Hepatocyte (in vitro differentiated cells): Measurements from ENCODE around the gene MEI4.

Experiments
- EZH2 ChIP-seq: fragments of 200-600 bp; sonication (generic); IDR thresholded peaks from 2 replicates; pipeline ENCODE4 v1.6.1; 2016; ENCODE audit warnings: antibody characterized with exemption, mild to moderate bottlenecking, borderline replicate concordance
- TF ChIP-seq, protein P1 (sequence below): fragments of 200-600 bp; sonication (generic); IDR thresholded peaks from 2 replicates; pipeline ENCODE4 v1.5.1; 2016; ENCODE audit warnings: antibody characterized with exemption, mild to moderate bottlenecking; ENCODE audit not compliant: poor library complexity

DNA sequence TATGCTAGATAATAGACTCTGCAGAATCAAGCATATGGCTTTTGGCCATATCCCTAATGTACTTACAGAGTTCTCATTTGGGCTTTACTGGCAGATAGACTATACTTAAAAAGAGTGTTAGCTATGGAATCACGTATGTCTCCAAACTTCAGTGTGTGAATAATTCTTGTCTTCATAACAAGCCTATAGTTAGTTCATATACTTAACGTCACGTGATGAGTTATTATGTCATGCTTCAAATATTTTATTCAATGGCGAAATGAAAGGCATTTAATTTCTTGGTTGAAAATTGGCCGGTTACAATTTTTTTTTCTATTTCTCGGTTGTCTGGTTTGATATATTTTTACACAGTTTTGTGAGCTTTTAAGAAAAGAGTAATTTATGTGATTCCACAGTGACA lies 62.7 kb downstream of the MEI4 start:
- TF ChIP-seq, protein P1, sequence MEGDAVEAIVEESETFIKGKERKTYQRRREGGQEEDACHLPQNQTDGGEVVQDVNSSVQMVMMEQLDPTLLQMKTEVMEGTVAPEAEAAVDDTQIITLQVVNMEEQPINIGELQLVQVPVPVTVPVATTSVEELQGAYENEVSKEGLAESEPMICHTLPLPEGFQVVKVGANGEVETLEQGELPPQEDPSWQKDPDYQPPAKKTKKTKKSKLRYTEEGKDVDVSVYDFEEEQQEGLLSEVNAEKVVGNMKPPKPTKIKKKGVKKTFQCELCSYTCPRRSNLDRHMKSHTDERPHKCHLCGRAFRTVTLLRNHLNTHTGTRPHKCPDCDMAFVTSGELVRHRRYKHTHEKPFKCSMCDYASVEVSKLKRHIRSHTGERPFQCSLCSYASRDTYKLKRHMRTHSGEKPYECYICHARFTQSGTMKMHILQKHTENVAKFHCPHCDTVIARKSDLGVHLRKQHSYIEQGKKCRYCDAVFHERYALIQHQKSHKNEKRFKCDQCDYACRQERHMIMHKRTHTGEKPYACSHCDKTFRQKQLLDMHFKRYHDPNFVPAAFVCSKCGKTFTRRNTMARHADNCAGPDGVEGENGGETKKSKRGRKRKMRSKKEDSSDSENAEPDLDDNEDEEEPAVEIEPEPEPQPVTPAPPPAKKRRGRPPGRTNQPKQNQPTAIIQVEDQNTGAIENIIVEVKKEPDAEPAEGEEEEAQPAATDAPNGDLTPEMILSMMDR = no peak
- no peak for TF ChIP-seq EZH2
